ENCODE data around the gene OSGEPL1. TPM values are rescaled to one million over a fixed set of nuclear protein-coding genes. Genes with fewer than 3 reads are reported as not detected.

OSGEPL1 gene
- total RNA-seq (2014; rRNA removed; shearing (Covaris generic)), result 53.3 and 56.1 TPM in 2 replicates

DNA sequence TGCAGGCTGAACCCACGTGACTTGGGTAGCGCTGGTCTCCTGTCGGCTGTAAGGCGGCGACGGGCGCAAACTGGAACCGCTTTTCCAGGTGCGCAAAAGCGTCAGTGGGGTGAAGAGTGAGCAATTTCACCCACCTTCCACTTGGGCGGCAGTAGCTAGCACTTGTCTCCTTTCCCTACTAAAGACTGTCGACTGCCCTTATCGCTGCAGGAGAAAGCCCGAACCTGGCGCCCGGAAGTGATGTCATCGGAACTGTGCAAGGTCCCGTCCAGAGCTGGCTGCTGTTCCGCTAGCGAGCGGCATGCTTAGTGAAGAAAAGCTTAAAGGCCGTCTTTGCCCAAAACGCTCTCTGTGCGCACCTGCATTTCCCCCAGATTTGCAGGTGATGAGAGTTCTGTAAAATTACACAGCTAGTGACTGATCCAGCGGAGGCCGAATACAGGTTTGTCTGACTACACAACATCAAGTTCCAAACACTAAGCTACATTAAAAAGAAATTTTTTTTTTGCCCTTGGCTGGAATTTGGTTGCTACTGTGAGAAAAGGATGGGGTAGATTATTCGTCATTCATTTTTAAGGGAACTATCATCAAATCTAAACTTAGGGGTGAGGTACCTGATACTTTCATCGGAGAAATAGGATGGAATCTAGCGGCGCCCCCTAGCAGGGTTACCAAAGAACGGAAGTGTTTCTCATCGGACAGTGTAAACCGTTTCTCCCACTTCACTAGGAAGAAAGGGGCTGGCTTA, at the start of gene OSGEPL1:
OSGEPL1 (minus strand) TSS at position 242 of the 748 bp plus-strand sequence. CDS start 1,152 bp downstream, outside the sequence.
- no peaks in the 10 kb centered on the region for H3K9me3 ChIP-seq (replicated peaks)
- H3K4me1 ChIP-seq, result peaks cover 13% of the 10 kb centered on the region
- peaks cover 15% of the 10 kb centered on the region for H3K36me3 ChIP-seq
- H3K27me3 ChIP-seq, result no peaks in the 10 kb centered on the region
- H3K4me3 ChIP-seq, result peak within 1 kb of the TSS; percentile 92
- DNase-seq, result peak; percentile 99
- peak within 1 kb of the TSS; percentile 59 for H3K27ac ChIP-seq

DNA sequence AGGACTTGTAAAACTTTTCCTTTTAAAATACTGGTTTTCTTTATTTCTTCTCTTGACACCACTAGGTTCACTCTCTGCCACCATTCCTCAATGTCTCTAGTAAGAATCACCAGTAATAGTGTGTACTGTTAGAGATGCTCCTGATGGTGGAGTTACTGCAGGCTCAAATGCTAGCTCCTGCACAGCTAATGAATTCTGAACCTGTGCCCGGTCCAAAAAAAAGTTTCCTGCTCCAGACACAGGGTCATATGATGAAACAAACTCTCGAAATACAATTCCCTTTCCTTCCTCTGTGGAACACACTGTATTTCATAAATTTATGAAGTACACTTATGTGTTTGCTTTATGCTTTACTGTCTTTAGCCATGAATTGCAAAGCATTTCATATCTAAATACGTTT, 40.8 kb upstream of the OSGEPL1 start:
- no peaks in the 10 kb centered on the region for H3K9me3 ChIP-seq (replicated peaks)
- DNase-seq, result no peak
- H3K4me3 ChIP-seq, result no peak overlapping the region
- H3K27me3 ChIP-seq, result no peaks in the 10 kb centered on the region
- no peak overlapping the region for H3K27ac ChIP-seq
- H3K4me1 ChIP-seq, result peaks cover 39% of the 10 kb centered on the region
- peaks cover 87% of the 10 kb centered on the region for H3K36me3 ChIP-seq

DNA sequence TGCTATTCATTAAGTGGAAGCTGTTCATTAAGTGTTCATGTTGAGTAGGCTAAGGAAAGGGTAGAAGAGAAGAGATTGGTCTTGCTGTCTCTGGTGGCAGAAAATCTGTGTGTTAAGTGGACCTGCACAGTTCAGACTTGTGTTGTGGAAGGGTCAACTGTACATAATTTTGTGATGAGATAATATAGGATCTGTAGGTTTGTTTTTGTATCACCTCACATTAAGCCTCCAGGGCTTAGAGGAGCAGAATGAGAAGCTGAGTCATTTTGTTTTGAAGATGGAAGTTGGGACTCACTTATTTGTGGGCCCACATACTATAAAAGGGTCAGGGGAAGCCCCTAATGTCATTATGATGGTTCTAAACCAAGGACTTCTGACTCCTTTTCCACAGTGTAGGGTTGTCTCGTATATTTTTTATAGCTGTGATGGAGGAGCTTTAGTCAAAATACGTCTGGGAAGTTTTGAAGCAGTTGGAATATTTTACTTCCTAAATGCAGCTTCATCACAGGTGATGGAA, 39.9 kb upstream of the OSGEPL1 start:
- Histone ChIP-seq H3K4me1 (peaks cover 39% of the 10 kb centered on the region), H3K4me3 (no peak overlapping the region), H3K27ac (no peak overlapping the region), H3K9me3 (replicated peaks) (no peaks in the 10 kb centered on the region), H3K27me3 (no peaks in the 10 kb centered on the region), H3K36me3 (peaks cover 81% of the 10 kb centered on the region)
- peak; percentile 29 to 44 for DNase-seq

GRCh38 chr2:189799531-189799930, 36.9 kb upstream of the OSGEPL1 start:
- Histone ChIP-seq H3K36me3 (peaks cover 80% of the 10 kb centered on the region), H3K27me3 (no peaks in the 10 kb centered on the region), H3K9me3 (replicated peaks) (no peaks in the 10 kb centered on the region), H3K27ac (peak overlapping the region; percentile 14), H3K4me1 (peaks cover 39% of the 10 kb centered on the region), H3K4me3 (no peak overlapping the region)
- DNase-seq, result peak; percentile 87 to 90

- Histone ChIP-seq H3K27ac (peak overlapping the region; percentile 14), H3K27me3 (no peaks in the 10 kb centered on the region), H3K36me3 (peaks cover 82% of the 10 kb centered on the region)
These were observed 36.4 kb upstream of the OSGEPL1 start for GRCh38 chr2:189799030-189799331.

GRCh38 chr2:189798312-189799029, 35.9 kb upstream of the OSGEPL1 start:
- Histone ChIP-seq H3K4me3 (no peak overlapping the region), H3K4me1 (peaks cover 39% of the 10 kb centered on the region), H3K27me3 (no peaks in the 10 kb centered on the region), H3K27ac (peak overlapping the region; percentile 14), H3K9me3 (replicated peaks) (no peaks in the 10 kb centered on the region), H3K36me3 (peaks cover 84% of the 10 kb centered on the region)
- DNase-seq, result peak in 1 of 2 experiments; percentile 78

More at GRCh38 chr2:189799030-189799331, 36.4 kb upstream of the OSGEPL1 start:
- Histone ChIP-seq H3K4me3 (no peak overlapping the region), H3K9me3 (replicated peaks) (no peaks in the 10 kb centered on the region), H3K4me1 (peaks cover 39% of the 10 kb centered on the region)
- no peak for DNase-seq

- no peak for DNase-seq
- Histone ChIP-seq H3K4me1 (peaks cover 39% of the 10 kb centered on the region), H3K36me3 (peaks cover 85% of the 10 kb centered on the region), H3K27ac (no peak overlapping the region), H3K4me3 (no peak overlapping the region), H3K9me3 (replicated peaks) (no peaks in the 10 kb centered on the region), H3K27me3 (no peaks in the 10 kb centered on the region)
These were observed 35.3 kb upstream of the OSGEPL1 start for GRCh38 chr2:189797902-189798301.

- Histone ChIP-seq H3K4me1 (peaks cover 6% of the 10 kb centered on the region), H3K36me3 (peaks cover 74% of the 10 kb centered on the region), H3K4me3 (no peak overlapping the region), H3K27me3 (no peaks in the 10 kb centered on the region), H3K9me3 (replicated peaks) (no peaks in the 10 kb centered on the region), H3K27ac (no peak overlapping the region)
- DNase-seq, result no peak
These were observed 31.7 kb upstream of the OSGEPL1 start for GRCh38 chr2:189794310-189794709.

DNA sequence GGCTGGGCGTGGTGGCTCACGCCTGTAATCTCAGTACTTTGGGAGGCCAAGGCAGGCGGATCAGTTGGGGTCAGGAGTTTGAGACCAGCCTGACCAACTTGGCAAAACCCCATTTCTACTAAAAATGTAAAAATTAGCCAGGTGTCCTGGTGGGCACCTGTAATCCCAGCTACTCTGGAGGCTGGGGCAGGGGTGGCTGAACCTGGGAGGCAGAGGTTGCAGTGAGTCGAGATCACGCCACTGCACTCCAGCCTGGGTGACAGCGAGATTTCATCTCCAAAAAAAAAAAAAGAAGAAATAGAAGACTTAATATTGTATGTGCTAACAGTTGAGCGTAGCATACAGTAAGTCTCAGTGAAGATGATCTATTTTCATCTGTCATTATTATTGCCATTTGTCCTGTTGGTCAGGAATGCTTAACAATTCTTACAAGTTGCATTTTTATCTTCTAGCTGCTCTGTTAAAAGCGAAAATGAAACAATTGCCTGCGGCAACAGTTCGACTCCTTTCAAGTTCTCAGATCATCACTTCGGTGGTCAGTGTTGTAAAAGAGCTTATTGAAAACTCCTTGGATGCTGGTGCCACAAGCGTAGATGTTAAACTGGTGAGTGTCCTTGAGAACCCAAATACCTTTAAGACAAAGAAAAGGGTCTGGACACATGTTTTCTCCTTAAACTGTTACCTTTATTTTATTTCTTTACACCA, 28.9 kb upstream of the OSGEPL1 start:
- no peak for DNase-seq
- no peak overlapping the region for H3K27ac ChIP-seq
- H3K36me3 ChIP-seq, result peaks cover 79% of the 10 kb centered on the region
- H3K4me1 ChIP-seq, result no peaks in the 10 kb centered on the region
- no peak overlapping the region for H3K4me3 ChIP-seq
- no peaks in the 10 kb centered on the region for H3K27me3 ChIP-seq
- H3K9me3 ChIP-seq (replicated peaks), result no peaks in the 10 kb centered on the region

DNA sequence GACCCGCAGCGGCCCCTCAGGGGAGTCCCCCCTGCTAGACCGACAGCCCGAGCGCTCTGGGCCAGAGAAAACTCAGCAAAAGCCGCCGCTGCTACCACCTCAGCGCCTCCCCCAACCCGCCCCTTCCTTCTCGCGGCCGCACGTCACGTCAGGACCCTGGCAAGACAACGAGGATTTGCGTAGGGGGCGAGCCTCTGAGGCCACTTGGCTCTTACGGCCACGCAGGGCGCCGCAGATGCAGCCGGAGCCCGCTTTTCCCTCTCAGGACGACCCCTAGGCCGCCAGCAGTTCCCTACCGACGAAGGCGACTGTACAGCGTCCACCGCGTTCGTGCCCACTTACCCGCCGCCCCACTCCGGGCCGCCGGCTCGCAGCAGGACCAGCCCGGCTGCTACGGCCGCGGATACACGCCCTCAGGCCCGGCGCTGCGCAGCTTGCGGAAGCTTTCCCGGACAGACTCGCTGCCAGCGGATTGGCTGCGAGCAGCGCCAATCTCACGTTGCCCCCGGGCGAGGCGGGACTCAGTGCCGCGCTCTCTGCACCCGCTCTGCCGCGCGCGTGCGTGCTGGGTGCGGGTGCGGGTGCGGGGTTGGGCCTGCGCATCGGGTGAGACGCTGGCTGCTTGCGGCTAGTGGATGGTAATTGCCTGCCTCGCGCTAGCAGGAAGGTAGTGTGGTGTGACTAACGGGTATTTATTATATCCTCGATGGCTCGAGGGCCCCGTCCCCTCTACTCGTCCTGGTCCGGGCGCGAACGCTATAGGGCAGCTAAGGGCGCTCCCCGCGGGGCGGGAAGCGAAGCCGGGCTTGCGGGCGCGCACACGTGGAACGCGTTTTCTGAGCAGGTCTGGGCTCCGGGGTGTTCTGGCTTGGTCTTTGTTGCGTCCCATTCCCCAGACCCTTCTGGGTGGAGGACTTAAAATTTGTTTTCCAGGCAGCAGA, 21.6 kb upstream of the OSGEPL1 start, which contains the start of the genes ORMDL1 and PMS1:
ORMDL1 (minus strand) TSS at position 413 of the 941 bp plus-strand sequence. CDS start 1,744 bp downstream, outside the sequence.
PMS1 (plus strand) TSS at position 524 of the 941 bp plus-strand sequence. CDS start 7,360 bp downstream, outside the sequence.
- H3K4me1 ChIP-seq, result peaks cover 9% of the 10 kb centered on the region
- no peaks in the 10 kb centered on the region for H3K9me3 ChIP-seq (replicated peaks)
- peak within 1 kb of the TSS; percentile 87 for H3K27ac ChIP-seq
- H3K4me3 ChIP-seq, result peak within 1 kb of the TSS; percentile 88
- H3K36me3 ChIP-seq, result peaks cover 57% of the 10 kb centered on the region
- no peaks in the 10 kb centered on the region for H3K27me3 ChIP-seq
- DNase-seq, result peak; percentile 100

DNA sequence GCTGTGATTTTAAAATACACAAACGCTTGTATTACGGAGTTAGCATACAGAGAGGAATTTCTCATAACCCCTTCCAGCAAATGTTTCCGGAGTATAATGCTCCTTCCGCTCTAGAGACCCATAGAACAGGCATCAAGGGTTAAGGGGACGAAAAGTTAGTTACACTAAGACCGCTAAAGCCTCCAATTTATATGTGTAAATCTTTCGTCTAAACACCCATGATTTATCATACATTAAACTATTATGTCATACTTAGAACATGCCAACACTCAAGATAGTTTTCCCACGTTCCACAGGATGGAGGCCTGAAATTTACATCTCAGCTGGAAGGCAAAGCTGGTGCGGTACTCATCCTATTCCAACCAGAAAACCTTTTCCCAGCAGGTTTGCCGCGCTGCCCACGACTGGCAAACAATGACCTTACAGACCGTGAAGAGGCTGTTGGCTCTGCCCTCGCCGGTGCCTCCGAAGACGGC, 20.9 kb upstream of the OSGEPL1 start:
- H3K36me3 ChIP-seq, result peaks cover 57% of the 10 kb centered on the region
- no peaks in the 10 kb centered on the region for H3K9me3 ChIP-seq (replicated peaks)
- DNase-seq, result peak; percentile 50 to 83
- H3K4me1 ChIP-seq, result peaks cover 9% of the 10 kb centered on the region
- H3K27ac ChIP-seq, result peak overlapping the region; percentile 87
- no peaks in the 10 kb centered on the region for H3K27me3 ChIP-seq
- H3K4me3 ChIP-seq, result peak overlapping the region; percentile 88

GRCh38 chr2:189782221-189782671, 19.7 kb upstream of the OSGEPL1 start:
- Histone ChIP-seq H3K27ac (no peak overlapping the region), H3K4me1 (peaks cover 9% of the 10 kb centered on the region), H3K4me3 (peak overlapping the region; percentile 88), H3K9me3 (replicated peaks) (no peaks in the 10 kb centered on the region), H3K36me3 (peaks cover 58% of the 10 kb centered on the region), H3K27me3 (no peaks in the 10 kb centered on the region)
- no peak for DNase-seq

DNA sequence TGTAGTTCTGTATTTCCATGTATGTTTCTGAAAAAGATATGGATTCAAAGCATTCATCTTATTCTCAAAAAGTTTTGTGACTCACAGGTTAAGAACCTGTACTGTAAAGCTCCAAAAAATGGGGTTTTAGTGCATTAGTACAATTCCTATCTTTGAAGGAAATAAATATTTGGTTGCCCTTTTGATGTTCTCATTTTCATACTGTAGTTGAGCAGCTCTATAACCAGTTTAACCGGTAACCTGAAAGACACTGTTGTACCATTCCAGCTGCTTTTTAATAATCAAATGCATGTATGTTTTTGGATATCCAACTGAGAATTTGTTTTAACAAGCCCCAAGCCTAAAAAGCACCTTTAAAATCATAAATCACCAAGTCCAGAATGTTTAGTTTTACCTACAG, 9.6 kb upstream of the OSGEPL1 start:
- Histone ChIP-seq H3K27me3 (no peaks in the 10 kb centered on the region), H3K36me3 (peaks cover 96% of the 10 kb centered on the region), H3K4me3 (no peak overlapping the region), H3K27ac (no peak overlapping the region), H3K4me1 (no peaks in the 10 kb centered on the region), H3K9me3 (replicated peaks) (no peaks in the 10 kb centered on the region)
- DNase-seq, result no peak

Data from SJCRH30 (cell line).